ENCODE data around the gene SKIC8.

Gene SKIC8

DNA sequence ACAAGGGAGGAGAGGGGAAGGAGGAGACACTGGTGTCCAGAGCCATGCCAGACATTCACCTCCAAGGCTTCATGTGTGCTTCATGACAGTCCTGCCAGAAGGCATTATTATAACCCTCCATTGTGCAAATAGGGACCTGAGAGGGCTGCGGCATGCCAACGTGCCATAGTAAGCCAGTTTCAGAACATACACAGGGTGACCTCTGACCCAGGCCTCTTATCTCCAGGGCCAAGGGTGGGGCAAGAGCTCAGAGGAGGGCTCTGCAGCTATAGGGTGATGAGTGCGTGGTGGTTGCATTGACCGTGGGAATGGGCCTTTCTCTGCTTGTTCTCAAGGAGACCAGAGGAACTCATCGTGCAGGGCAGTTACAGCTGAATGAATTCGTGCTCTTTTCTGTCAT is 55.3 kb downstream of the SKIC8 start:
- Histone ChIP-seq H3K9me3 (ENCODE audit: severe bottlenecking) (no peaks in the 10 kb centered on the region), H3K27ac (no peak overlapping the region), H3K36me3 (no peaks in the 10 kb centered on the region), H3K4me3 (ENCODE audit: low read depth, low read length) (no peak overlapping the region), H3K27me3 (ENCODE audit: insufficient read depth, low read depth, severe bottlenecking) (no peaks in the 10 kb centered on the region)
- DNase-seq = no peak
- TF ChIP-seq, protein P1, sequence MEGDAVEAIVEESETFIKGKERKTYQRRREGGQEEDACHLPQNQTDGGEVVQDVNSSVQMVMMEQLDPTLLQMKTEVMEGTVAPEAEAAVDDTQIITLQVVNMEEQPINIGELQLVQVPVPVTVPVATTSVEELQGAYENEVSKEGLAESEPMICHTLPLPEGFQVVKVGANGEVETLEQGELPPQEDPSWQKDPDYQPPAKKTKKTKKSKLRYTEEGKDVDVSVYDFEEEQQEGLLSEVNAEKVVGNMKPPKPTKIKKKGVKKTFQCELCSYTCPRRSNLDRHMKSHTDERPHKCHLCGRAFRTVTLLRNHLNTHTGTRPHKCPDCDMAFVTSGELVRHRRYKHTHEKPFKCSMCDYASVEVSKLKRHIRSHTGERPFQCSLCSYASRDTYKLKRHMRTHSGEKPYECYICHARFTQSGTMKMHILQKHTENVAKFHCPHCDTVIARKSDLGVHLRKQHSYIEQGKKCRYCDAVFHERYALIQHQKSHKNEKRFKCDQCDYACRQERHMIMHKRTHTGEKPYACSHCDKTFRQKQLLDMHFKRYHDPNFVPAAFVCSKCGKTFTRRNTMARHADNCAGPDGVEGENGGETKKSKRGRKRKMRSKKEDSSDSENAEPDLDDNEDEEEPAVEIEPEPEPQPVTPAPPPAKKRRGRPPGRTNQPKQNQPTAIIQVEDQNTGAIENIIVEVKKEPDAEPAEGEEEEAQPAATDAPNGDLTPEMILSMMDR (IDR thresholded peaks at IDR 0.05; ENCODE audit: low read depth, low read length) = no peak

DNA sequence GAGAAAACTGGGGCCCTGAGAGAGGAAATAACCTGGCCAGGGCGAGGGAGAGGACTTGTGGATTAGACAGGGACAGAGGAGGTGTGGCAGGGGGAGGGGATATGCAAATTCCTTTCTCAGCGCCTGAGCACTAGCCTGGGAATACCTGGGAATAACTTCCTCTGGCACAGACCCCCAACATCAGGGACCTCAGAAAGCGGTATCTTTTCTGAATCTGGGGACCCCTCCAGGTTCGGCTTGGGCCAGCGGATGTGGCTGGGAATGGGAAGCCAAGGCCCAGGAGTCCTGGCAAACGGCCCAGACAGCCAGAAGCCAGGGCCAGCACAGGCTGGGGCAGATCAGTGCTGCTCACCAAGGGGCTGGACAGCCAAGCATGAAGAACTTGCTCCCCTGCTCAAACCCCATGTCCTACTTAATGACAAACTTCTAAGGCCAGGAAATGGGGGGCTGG is 55.9 kb downstream of the SKIC8 start:
- no peaks in the 10 kb centered on the region for H3K27me3 ChIP-seq (ENCODE audit: insufficient read depth, low read depth, severe bottlenecking)
- TF ChIP-seq, protein P1 (IDR thresholded peaks at IDR 0.05; ENCODE audit: low read depth, low read length) = no peak
- H3K36me3 ChIP-seq = no peaks in the 10 kb centered on the region
- no peaks in the 10 kb centered on the region for H3K9me3 ChIP-seq (ENCODE audit: severe bottlenecking)
- peak; percentile 37 for DNase-seq
- H3K27ac ChIP-seq = no peak overlapping the region
- H3K4me3 ChIP-seq (ENCODE audit: low read depth, low read length) = no peak overlapping the region

DNA sequence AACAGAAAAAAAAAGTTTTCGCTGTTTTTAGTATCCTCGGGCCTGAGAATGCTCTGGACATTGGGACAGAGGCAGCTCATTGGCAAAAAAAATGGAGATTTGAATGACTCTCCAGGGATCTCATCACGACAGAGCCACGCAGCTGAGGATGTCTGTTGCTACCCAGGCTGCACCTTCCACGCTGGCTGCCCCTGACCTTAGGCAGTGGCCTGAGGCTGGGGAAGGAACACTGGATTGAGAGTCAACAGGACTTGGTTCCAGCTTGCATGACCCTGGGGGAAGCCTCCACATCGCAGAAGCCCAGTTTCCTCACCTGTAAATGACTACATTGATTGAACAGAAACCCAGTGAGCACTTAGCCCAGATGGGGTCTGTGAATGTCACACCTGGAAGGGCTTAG is 56.4 kb downstream of the SKIC8 start:
- H3K27ac ChIP-seq = no peak overlapping the region
- TF ChIP-seq, protein P1 (IDR thresholded peaks at IDR 0.05; ENCODE audit: low read depth, low read length) = no peak
- no peaks in the 10 kb centered on the region for H3K36me3 ChIP-seq
- H3K9me3 ChIP-seq (ENCODE audit: severe bottlenecking) = no peaks in the 10 kb centered on the region
- no peaks in the 10 kb centered on the region for H3K27me3 ChIP-seq (ENCODE audit: insufficient read depth, low read depth, severe bottlenecking)
- DNase-seq = no peak
- H3K4me3 ChIP-seq (ENCODE audit: low read depth, low read length) = no peak overlapping the region

DNA sequence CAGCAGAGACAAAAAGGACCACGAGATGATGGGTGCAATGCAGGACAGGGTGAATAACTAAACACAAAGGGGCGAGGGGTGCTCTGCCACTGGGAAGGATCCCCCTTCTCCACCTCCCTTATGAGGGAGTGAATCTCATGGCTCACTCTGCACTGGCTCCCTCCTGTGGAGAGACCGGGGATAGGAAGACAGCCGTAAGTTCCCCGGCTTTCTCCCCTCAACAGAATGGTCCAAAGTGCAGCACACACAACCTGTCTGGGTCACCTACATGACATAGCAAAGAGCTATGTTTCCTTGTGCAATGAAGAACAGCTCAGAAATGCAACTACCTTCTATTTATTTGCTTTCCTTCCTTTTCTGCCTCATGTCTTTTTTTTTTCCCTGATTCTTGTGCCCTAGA is 57.3 kb downstream of the SKIC8 start:
- H3K27ac ChIP-seq = no peak overlapping the region
- H3K9me3 ChIP-seq (ENCODE audit: severe bottlenecking) = no peaks in the 10 kb centered on the region
- H3K27me3 ChIP-seq (ENCODE audit: insufficient read depth, low read depth, severe bottlenecking) = no peaks in the 10 kb centered on the region
- DNase-seq = peak; percentile 46
- H3K36me3 ChIP-seq = no peaks in the 10 kb centered on the region
- no peak overlapping the region for H3K4me3 ChIP-seq (ENCODE audit: low read depth, low read length)
- TF ChIP-seq, protein P1 (IDR thresholded peaks at IDR 0.05; ENCODE audit: low read depth, low read length) = peak; percentile 80

DNA sequence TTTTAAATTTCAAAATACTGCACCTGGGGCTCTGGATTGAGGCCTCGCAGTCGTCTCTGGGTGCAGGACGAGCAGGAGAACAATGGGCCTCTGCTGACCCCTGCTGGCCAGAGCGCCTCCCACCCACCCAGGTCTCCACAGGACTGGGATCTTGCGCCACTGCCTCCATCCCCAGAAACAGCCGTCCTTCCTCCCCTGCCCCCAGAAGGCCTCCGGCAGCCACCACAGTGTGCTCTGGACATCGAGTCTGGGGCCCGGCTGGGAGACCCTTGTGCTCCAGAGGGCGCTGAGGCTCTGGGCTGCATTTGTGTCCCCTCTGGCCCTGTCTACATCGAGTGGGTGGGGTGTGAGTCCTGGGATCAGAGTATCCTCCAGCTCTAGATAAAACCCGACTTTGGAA is 58.4 kb downstream of the SKIC8 start:
- Histone ChIP-seq H3K27ac (no peak overlapping the region), H3K27me3 (ENCODE audit: insufficient read depth, low read depth, severe bottlenecking) (no peaks in the 10 kb centered on the region), H3K9me3 (ENCODE audit: severe bottlenecking) (no peaks in the 10 kb centered on the region), H3K4me3 (ENCODE audit: low read depth, low read length) (no peak overlapping the region), H3K36me3 (no peaks in the 10 kb centered on the region)
- DNase-seq = peak; percentile 87
- TF ChIP-seq, protein P1 (IDR thresholded peaks at IDR 0.05; ENCODE audit: low read depth, low read length) = peak; percentile 90

DNA sequence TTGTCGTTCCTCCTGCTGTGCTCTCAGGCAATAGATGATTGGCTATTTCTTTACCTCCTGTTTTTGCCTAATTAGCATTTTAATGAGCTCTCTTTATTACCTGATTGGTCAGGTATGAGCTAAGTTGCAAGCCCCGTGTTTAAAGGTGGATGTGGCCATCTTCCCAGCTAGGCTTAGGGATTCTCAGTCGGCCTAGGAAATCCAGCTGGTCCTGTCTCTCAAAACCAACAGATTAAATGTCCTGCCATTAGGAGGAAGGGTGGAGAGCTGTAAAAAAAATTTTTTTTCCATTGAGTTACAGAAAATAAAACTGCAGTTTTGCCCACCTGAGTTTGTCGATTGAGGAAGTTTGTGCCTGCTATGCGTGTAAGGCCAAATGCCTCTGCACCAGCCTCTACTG is 59.6 kb downstream of the SKIC8 start:
- Histone ChIP-seq H3K36me3 (no peaks in the 10 kb centered on the region), H3K9me3 (ENCODE audit: severe bottlenecking) (no peaks in the 10 kb centered on the region), H3K27ac (no peak overlapping the region), H3K4me3 (ENCODE audit: low read depth, low read length) (no peak overlapping the region), H3K27me3 (ENCODE audit: insufficient read depth, low read depth, severe bottlenecking) (no peaks in the 10 kb centered on the region)
- no peak for DNase-seq
- TF ChIP-seq, protein P1 (IDR thresholded peaks at IDR 0.05; ENCODE audit: low read depth, low read length) = no peak

All from WERI-Rb-1 (cell line).